ENCODE measurements around the gene ADCY9.

Gene ADCY9

DNA sequence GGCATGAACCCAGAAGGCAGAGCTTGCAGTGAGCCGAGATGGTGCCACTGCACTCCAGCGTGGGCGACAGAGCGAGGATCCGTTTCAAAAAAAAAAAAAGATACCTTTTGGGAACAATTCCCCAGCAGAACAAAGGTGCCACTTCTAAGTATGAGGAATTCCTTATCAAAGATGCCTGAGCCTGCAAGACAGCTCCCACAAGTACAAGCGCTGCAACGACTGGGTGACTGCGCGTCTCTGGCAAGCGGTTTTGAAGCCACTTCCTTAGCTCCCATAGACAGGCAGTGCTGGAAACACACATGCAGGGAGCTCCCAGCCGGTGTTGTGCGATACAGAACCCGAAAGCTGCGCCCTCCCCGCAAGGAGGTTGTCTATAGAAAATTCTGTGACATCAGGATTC lies 60.5 kb downstream of the ADCY9 start:
- no peak for TF ChIP-seq POLR2AphosphoS5 (IDR thresholded peaks at IDR 0.05; ENCODE audit: low read depth, low read length)

DNA sequence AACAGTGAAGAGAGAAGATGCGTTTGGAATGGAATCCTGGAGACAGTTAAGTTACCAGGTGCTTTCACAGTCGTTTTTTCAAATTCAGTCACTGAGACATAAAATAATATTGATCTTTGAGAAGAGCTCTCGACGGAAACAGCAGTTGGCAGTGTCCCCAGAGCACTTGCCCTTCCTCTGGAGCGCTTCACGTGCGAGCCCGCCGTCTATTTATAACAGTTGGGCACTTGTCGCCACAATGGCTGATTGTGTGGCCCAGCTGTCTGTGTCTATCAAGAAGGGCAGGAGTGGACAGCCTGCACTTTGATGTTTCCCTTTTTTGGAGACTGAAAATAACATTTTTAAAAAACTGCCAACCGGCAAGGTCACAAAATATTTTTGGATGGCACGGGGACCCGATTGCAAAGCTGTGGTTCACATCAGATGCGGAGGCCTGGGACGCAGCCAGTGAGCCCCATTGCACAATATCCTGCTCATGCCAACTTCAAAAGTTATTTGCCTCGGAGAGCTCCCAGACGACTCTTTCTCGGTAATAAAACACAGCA lies 62.9 kb downstream of the ADCY9 start:
- TF ChIP-seq TAF1 (IDR thresholded peaks at IDR 0.05; ENCODE audit: borderline replicate concordance, insufficient read depth, low read length) (no peak), FOXP2 (optimal IDR thresholded peaks at IDR 0.05; ENCODE audit: borderline replicate concordance, extremely low read depth, extremely low read length, insufficient read depth) (no peak), POLR2AphosphoS5 (IDR thresholded peaks at IDR 0.05; ENCODE audit: low read depth, low read length) (no peak), SIN3A (IDR thresholded peaks at IDR 0.05; ENCODE audit: borderline replicate concordance, insufficient read depth, low read length) (no peak)
- TF ChIP-seq, protein P1, sequence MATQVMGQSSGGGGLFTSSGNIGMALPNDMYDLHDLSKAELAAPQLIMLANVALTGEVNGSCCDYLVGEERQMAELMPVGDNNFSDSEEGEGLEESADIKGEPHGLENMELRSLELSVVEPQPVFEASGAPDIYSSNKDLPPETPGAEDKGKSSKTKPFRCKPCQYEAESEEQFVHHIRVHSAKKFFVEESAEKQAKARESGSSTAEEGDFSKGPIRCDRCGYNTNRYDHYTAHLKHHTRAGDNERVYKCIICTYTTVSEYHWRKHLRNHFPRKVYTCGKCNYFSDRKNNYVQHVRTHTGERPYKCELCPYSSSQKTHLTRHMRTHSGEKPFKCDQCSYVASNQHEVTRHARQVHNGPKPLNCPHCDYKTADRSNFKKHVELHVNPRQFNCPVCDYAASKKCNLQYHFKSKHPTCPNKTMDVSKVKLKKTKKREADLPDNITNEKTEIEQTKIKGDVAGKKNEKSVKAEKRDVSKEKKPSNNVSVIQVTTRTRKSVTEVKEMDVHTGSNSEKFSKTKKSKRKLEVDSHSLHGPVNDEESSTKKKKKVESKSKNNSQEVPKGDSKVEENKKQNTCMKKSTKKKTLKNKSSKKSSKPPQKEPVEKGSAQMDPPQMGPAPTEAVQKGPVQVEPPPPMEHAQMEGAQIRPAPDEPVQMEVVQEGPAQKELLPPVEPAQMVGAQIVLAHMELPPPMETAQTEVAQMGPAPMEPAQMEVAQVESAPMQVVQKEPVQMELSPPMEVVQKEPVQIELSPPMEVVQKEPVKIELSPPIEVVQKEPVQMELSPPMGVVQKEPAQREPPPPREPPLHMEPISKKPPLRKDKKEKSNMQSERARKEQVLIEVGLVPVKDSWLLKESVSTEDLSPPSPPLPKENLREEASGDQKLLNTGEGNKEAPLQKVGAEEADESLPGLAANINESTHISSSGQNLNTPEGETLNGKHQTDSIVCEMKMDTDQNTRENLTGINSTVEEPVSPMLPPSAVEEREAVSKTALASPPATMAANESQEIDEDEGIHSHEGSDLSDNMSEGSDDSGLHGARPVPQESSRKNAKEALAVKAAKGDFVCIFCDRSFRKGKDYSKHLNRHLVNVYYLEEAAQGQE (IDR thresholded peaks at IDR 0.05; ENCODE audit: insufficient read depth in 1 of 2, low read depth in 2 of 2, low read length in 2 of 2): no peak

DNA sequence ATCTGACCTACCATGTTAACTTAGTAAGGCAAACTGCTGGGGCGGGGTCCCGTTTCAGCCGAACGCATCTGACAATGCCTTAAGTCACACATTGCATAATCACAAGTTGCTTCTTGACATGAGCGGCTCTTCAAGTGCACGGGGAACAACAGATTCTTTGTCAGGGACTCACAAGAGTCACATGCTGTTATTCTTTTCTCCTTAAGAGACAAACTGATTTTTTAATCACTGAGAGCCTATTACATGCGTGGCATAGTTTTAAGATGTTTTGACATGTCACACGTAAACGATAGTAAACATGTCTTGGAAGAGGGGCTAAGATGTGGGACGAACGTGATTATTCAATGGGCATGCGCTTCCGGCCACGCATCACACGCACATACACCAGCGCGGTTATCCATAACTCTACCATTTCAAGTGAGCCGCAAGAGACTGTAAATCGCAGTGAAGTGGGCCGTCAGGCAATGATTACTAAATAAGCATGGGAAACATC lies 63.4 kb downstream of the ADCY9 start:
- no peak for TF ChIP-seq SIN3A (IDR thresholded peaks at IDR 0.05; ENCODE audit: borderline replicate concordance, insufficient read depth, low read length)
- no peak for TF ChIP-seq TAF1 (IDR thresholded peaks at IDR 0.05; ENCODE audit: borderline replicate concordance, insufficient read depth, low read length)
- TF ChIP-seq FOXP2 (optimal IDR thresholded peaks at IDR 0.05; ENCODE audit: borderline replicate concordance, extremely low read depth, extremely low read length, insufficient read depth): no peak
- TF ChIP-seq, protein P1 (IDR thresholded peaks at IDR 0.05; ENCODE audit: insufficient read depth in 1 of 2, low read depth in 2 of 2, low read length in 2 of 2): no peak
- no peak for TF ChIP-seq POLR2AphosphoS5 (IDR thresholded peaks at IDR 0.05; ENCODE audit: low read depth, low read length)

DNA sequence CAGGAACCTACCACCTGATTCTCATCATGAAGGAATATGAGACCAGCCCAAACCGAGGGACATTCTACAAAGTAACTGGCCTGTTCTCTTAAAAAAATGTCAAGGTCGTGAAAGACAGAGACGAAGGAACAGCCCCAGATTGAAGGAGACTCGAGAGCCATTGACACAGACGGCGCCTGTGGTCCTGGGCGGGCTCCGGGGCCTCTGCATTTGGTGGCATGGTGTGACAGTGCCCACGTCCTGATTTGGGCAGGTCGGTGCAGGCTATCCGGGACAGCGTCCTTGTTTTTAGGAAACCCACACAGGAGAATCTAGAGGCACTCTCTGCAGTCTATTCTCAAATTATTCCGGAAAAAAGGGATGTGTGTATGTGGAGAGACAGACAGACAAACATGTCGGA lies 64.1 kb downstream of the ADCY9 start:
- no peak for TF ChIP-seq FOXP2 (optimal IDR thresholded peaks at IDR 0.05; ENCODE audit: borderline replicate concordance, extremely low read depth, extremely low read length, insufficient read depth)
- TF ChIP-seq TAF1 (IDR thresholded peaks at IDR 0.05; ENCODE audit: borderline replicate concordance, insufficient read depth, low read length): no peak
- no peak for TF ChIP-seq POLR2AphosphoS5 (IDR thresholded peaks at IDR 0.05; ENCODE audit: low read depth, low read length)
- TF ChIP-seq SIN3A (IDR thresholded peaks at IDR 0.05; ENCODE audit: borderline replicate concordance, insufficient read depth, low read length): no peak
- TF ChIP-seq, protein P1 (IDR thresholded peaks at IDR 0.05; ENCODE audit: insufficient read depth in 1 of 2, low read depth in 2 of 2, low read length in 2 of 2): no peak

DNA sequence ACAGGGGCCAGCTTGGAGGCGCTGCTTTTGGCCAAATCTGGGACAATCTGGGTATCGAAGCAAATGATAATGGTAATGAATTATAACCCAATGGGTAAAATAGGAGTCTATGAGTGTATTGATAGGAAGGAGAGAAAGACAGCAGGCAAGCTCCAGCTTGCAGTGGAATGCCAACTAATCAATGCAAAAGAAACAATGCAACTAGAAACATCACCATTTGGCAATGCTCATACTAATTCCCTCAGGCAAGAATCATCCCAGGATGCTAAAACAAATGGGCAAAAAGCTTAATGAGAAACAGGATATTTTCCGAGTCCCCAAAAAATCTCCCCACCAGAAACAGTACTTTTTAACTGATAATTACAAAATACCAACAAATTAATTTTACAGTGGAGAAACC lies 64.7 kb downstream of the ADCY9 start:
- TF ChIP-seq TAF1 (IDR thresholded peaks at IDR 0.05; ENCODE audit: borderline replicate concordance, insufficient read depth, low read length) (no peak), FOXP2 (optimal IDR thresholded peaks at IDR 0.05; ENCODE audit: borderline replicate concordance, extremely low read depth, extremely low read length, insufficient read depth) (no peak), SIN3A (IDR thresholded peaks at IDR 0.05; ENCODE audit: borderline replicate concordance, insufficient read depth, low read length) (no peak)
- TF ChIP-seq, protein P1 (IDR thresholded peaks at IDR 0.05; ENCODE audit: insufficient read depth in 1 of 2, low read depth in 2 of 2, low read length in 2 of 2): no peak
